ENCODE results near the gene CAMK4.

GRCh38 chr5:111229871-111230810 lies 6.0 kb downstream of the CAMK4 start:
- TF ChIP-seq CTCF (IDR thresholded peaks at IDR 0.05) (no peak), POLR2A (IDR thresholded peaks at IDR 0.05) (no peak)

All from transverse colon (tissue), 3 donors.